ENCODE measurements around the gene SPINK4. TPM values are rescaled to one million over a fixed set of nuclear protein-coding genes. Genes with fewer than 3 reads are reported as not detected.
A peak's percentile ranks its signal among the peaks of the same experiment; 100 is the strongest.

Gene SPINK4
- total RNA-seq, 1 donor from 2014 or later, result not detected

- peak; percentile 87 for DNase-seq (ENCODE audit: low read depth)
Observed at GRCh38 chr9:33229359-33230114, 10.4 kb upstream of the SPINK4 start.

GRCh38 chr9:33230756-33231622 lies 9.0 kb upstream of the SPINK4 start:
- DNase-seq (ENCODE audit: low read depth), result peak; percentile 87

DNA sequence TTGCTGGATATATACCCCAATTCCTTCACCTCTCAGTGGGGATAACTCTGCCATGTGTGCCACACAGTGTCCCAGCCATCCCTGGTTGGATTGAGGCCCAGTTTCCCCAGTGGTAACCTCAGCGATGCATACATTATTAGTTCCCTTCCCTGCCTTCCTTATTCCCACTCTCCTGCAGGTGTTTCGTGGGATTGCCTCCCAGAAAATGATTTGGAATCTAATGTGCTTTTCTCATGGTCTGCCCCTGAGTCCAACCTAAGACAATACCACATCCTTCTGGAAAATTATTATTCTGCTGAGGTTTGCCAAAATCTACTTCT lies 8.4 kb upstream of the SPINK4 start:
- DNase-seq (ENCODE audit: low read depth), result no peak

DNA sequence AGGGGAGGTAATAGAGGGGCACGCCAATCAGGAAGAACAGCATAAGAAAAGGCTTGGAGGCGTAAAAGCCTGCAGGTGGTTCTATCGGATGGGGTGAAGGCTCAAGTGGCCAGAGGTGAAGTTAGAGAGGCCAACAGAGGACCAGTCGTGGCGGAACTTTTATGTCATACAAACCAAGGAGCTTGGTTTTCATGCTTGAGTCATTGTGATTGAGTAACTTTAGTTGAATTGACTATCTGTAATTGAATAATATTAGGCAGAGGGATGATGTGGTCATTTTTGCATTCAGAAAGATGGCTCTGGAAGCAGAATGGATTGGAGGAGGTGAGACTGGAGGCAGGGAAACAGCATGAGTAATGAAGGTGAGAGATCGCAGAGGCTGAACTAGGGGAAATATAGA lies 7.2 kb upstream of the SPINK4 start:
- peak; percentile 53 for DNase-seq (ENCODE audit: low read depth)

- DNase-seq (ENCODE audit: low read depth), result peak; percentile 99
Observed at GRCh38 chr9:33233626-33234342, 6.2 kb upstream of the SPINK4 start.

- DNase-seq (ENCODE audit: low read depth), result peak; percentile 35
Observed at GRCh38 chr9:33234511-33235467, 5.2 kb upstream of the SPINK4 start.

DNA sequence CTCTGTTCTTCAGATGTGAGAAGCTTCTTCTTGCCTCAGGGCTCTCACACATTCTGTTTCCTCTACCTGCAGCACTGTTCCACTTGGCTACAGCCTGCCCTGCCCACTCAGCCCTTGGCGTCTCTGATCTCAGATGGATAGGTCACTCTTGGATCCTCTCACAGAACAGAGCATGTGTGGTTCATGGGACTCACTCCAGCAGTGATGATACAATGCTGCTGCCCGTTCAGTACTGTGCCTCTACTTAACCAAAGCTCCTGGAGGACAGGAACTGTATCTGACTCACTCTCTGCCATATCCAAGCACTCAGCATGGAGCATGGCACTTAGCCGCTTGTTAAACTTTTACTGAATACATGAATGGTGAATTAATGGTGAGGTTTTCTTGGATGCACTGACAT lies 3.4 kb upstream of the SPINK4 start:
- DNase-seq (ENCODE audit: low read depth), result no peak

- no peak for DNase-seq (ENCODE audit: low read depth)
Observed at GRCh38 chr9:33241298-33241697, 1.3 kb downstream of the SPINK4 start.

- DNase-seq (ENCODE audit: low read depth), result no peak
Observed at GRCh38 chr9:33242609-33243134, 2.7 kb downstream of the SPINK4 start.

- no peak for DNase-seq (ENCODE audit: low read depth)
Observed at GRCh38 chr9:33244137-33244784, 4.3 kb downstream of the SPINK4 start.

DNA sequence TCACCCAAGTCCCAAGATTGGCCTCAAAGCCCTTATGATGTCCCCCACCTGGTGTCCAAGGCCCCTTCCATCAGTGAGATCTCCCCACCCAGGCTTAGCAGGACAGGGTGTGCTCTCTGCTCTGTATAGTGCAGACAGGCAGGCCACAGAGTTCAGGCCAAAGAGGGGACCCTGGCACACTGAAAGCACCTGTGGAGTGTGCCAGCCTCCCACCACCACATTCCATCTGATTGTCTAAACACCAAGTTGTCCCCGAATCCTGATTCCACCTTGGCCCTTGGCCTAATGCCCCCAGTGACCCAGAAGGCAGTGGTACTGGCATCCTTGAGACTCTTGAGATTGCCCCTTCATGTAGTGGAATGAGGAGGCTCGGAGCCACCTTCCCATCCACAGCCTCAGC lies 5.4 kb downstream of the SPINK4 start:
- no peak for DNase-seq (ENCODE audit: low read depth)

DNA sequence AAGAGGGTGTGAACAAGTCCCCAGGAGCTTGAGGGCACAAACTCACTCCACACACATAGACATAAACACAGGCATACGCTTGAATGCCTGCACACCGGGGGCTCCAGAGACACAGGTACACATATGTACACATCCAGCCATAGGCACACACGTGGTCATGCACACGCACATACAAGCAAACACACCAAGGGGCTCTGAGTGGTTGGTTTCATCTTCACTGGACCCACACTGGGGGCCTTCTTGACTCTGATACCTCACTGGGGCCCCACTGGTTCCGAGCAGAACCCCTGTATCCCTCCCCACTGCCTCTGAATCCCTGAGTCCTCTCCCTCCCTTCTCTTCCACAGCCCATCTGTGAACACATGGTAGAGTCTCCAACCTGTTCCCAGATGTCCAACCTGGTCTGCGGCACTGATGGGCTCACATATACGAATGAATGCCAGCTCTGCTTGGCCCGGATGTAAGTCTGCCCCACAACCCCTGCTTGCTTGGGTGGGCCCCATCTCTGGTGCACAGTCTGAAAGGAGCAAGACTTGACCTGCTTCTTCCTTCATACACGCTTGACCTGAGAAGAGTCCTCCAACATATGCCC lies 6.4 kb downstream of the SPINK4 start:
- DNase-seq (ENCODE audit: low read depth), result no peak

DNA sequence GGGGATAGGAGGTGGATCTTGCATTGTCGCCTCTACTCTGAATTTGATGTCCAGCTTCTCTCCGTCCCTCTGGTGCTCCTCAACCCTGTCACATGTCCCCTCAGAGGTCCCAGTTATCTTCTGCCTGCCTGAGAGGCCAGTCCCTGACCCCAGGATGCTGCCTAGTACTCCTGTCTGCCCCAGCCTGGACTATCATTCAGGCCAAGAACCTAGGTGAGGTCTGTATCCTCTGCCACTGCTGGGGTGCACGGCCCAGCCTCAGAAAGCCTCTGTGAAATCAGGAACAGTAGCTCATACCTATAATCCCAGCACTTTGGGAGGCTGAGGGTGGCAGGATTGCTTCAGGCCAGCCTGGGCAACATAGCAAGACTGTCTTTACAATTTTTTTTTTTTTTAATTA lies 8.6 kb downstream of the SPINK4 start:
- no peak for DNase-seq (ENCODE audit: low read depth)

DNA sequence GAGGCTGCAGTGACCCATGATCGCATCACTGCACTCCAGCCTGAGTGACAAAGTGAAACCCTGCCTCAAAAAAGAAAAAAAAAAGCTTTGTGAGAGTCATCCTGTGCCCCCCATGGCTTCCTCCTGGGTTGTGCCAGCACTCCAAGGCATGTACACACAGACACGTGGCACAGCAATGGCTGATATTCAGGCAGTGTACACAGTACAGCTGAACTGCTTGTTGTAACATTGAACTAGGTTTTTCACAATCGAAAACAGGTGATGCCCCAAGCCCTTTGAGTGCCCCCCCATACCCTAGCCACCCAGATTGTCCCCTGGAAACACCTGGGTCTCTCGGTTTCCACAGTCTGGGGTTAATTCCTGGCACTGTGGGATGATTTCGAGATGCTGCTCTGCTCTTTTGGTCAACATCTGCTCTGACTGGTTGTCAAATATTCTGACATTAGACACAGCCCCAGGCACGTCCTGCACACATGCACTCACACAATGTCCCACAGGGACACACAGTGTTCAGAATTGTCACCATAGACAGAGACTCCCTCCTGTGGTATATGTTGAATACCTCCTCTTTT lies 9.2 kb downstream of the SPINK4 start:
- no peak for DNase-seq (ENCODE audit: low read depth)

- no peak for DNase-seq (ENCODE audit: low read depth)
Observed at GRCh38 chr9:33249983-33250382, 10.0 kb downstream of the SPINK4 start.

- no peak for DNase-seq (ENCODE audit: low read depth)
Observed at GRCh38 chr9:33250458-33250995, 10.6 kb downstream of the SPINK4 start.

- no peak for DNase-seq (ENCODE audit: low read depth)
Observed at GRCh38 chr9:33254211-33254610, 14.2 kb downstream of the SPINK4 start.

DNA sequence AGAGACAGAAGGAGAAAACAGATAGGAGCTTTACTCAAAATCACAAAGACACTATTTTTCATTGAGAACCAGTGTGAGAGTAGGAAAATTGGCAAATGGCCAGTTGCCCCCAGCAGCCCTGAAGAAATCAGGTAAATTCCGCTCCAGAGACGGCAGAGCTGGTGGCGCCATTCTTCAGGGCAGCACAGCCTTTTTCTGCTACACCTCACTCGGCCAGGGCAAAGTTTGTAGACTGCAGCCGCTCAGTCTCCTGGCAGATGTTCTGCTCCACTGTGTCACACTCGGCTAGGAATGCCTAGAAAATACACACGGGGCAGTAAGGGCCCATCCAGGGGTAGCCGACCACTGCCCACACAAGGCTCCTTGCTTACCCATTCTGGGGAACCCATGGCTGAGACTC lies 15.0 kb downstream of the SPINK4 start:
- no peak for DNase-seq (ENCODE audit: low read depth)

DNA sequence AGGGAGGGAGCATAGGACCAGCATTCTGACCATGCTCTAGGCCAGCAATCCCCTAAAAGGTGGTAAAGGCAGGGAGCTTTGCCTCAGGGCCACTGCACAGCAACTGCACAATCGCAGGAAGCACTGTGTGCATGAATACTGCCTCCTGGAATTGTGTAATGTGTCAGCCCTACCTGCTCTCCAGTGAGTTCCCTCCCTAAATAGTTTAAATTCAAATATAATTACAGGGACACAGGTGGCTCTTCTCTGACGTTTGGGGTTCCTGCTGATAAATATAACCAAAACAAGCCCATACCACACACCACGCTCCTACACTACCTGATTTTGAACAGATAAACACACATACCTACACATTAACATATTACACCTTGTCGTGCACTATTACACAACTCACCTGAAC lies 15.5 kb downstream of the SPINK4 start:
- DNase-seq (ENCODE audit: low read depth), result peak; percentile 16

- DNase-seq (ENCODE audit: low read depth), result peak; percentile 52
Observed at GRCh38 chr9:33256236-33256635, 16.3 kb downstream of the SPINK4 start.

All from renal cortical epithelial cell (primary cell).